Nephron progenitor cell (in vitro differentiated cells): Measurements from ENCODE around the gene USF3.
"Not testable (repeated sequence)": the region's sequence is repeated elsewhere in the genome, so short reads cannot be mapped to it uniquely, and the experiment has no call there.

Experiments
- DNase-seq: peaks from one replicate; pipeline ENCODE4 v3.0.0; 2021
- H3K27ac Mint-ChIP-seq: 2 replicates; pipeline ENCODE4 v1.8.0; 2021; ENCODE audit warnings: mild to moderate bottlenecking, moderate library complexity, mixed read lengths
- H3K27me3 Mint-ChIP-seq: 2 replicates; pipeline ENCODE4 v1.8.0; 2021; ENCODE audit warnings: mild to moderate bottlenecking, low read depth, mixed read lengths; ENCODE audit not compliant: poor library complexity
- H3K36me3 Mint-ChIP-seq: 2 replicates; pipeline ENCODE4 v1.8.0; 2021; ENCODE audit warnings: low read depth, mixed read lengths
- H3K4me1 Mint-ChIP-seq: 2 replicates; pipeline ENCODE4 v1.8.0; 2021; ENCODE audit warnings: mixed read lengths
- H3K4me3 Mint-ChIP-seq: 2 replicates; pipeline ENCODE4 v1.8.0; 2021; ENCODE audit warnings: mild to moderate bottlenecking, moderate library complexity, mixed read lengths
- H3K9me3 Mint-ChIP-seq: 2 replicates; pipeline ENCODE4 v1.8.0; 2021; ENCODE audit warnings: mild to moderate bottlenecking, moderate library complexity, mixed read lengths
- CTCF ChIP-seq: fragments of 200-600 bp; sonication (generic); IDR thresholded peaks from 2 replicates; pipeline ENCODE4 v1.5.0; 2021; ENCODE audit warnings: antibody characterized with exemption

USF3 gene

GRCh38 chr3:113638910-113639309 lies 57.5 kb downstream of the USF3 start:
- Mint-ChIP-seq H3K27me3 (no peaks in the 10 kb centered on the region), H3K9me3 (peaks cover 17% of the 10 kb centered on the region), H3K27ac (no peak overlapping the region), H3K4me3 (no peak overlapping the region), H3K36me3 (peaks cover 3% of the 10 kb centered on the region), H3K4me1 (no peaks in the 10 kb centered on the region)
- DNase-seq: no peak
- TF ChIP-seq CTCF: no peak

GRCh38 chr3:113637756-113638155 lies 58.7 kb downstream of the USF3 start:
- Mint-ChIP-seq H3K4me3 (no peak overlapping the region), H3K27ac (no peak overlapping the region), H3K36me3 (no peaks in the 10 kb centered on the region), H3K4me1 (no peaks in the 10 kb centered on the region), H3K9me3 (peaks cover 5% of the 10 kb centered on the region), H3K27me3 (no peaks in the 10 kb centered on the region)
- TF ChIP-seq CTCF: no peak
- DNase-seq: no peak

- not testable (repeated sequence) for H3K27ac Mint-ChIP-seq, H3K9me3 Mint-ChIP-seq, H3K4me3 Mint-ChIP-seq, DNase-seq, H3K27me3 Mint-ChIP-seq, H3K4me1 Mint-ChIP-seq, H3K36me3 Mint-ChIP-seq
Measured at GRCh38 chr3:113636034-113636433, 60.4 kb downstream of the USF3 start.

- H3K36me3 Mint-ChIP-seq: no peaks in the 10 kb centered on the region
- no peak overlapping the region for H3K4me3 Mint-ChIP-seq
- peaks cover 15% of the 10 kb centered on the region for H3K4me1 Mint-ChIP-seq
- DNase-seq: no peak
- TF ChIP-seq CTCF: no peak
- H3K27ac Mint-ChIP-seq: no peak overlapping the region
- no peaks in the 10 kb centered on the region for H3K9me3 Mint-ChIP-seq
- no peaks in the 10 kb centered on the region for H3K27me3 Mint-ChIP-seq
Measured at GRCh38 chr3:113634782-113635474, 61.5 kb downstream of the USF3 start.

- no peak for DNase-seq
- H3K36me3 Mint-ChIP-seq: no peaks in the 10 kb centered on the region
- H3K27me3 Mint-ChIP-seq: peaks cover 9% of the 10 kb centered on the region
- no peak for TF ChIP-seq CTCF
- H3K9me3 Mint-ChIP-seq: no peaks in the 10 kb centered on the region
- H3K4me3 Mint-ChIP-seq: no peak overlapping the region
- peaks cover 42% of the 10 kb centered on the region for H3K4me1 Mint-ChIP-seq
- no peak overlapping the region for H3K27ac Mint-ChIP-seq
Measured at GRCh38 chr3:113631573-113631972, 64.9 kb downstream of the USF3 start.

- no peak for TF ChIP-seq CTCF
- Mint-ChIP-seq H3K4me1 (peaks cover 47% of the 10 kb centered on the region), H3K36me3 (no peaks in the 10 kb centered on the region), H3K27me3 (peaks cover 14% of the 10 kb centered on the region), H3K27ac (peak overlapping the region; percentile 97), H3K4me3 (peak overlapping the region; percentile 39), H3K9me3 (no peaks in the 10 kb centered on the region)
- DNase-seq: no peak
Measured at GRCh38 chr3:113630956-113631542, 65.4 kb downstream of the USF3 start.
